Transverse colon (tissue), 3 donors: Measurements from ENCODE around the gene CFD.

Experiments used
- EP300 ChIP-seq: sonication (generic); formaldehyde crosslinking; IDR thresholded peaks from one replicate; pipeline ENCODE4 v1.6.1; 2017; ENCODE audit warnings: antibody characterized with exemption, low read depth
- POLR2A ChIP-seq: fragments of 450-650 bp; IDR thresholded peaks from one replicate; pipeline ENCODE4 v1.6.1; 2016; ENCODE audit warnings: antibody characterized with exemption, mild to moderate bottlenecking, moderate library complexity
- POLR2AphosphoS5 ChIP-seq, 3 donors: sonication (generic); formaldehyde crosslinking; IDR thresholded peaks; one replicate each; pipeline ENCODE4 v1.6.1; 2016; ENCODE audit warnings: antibody characterized with exemption in 3 of 3

DNA sequence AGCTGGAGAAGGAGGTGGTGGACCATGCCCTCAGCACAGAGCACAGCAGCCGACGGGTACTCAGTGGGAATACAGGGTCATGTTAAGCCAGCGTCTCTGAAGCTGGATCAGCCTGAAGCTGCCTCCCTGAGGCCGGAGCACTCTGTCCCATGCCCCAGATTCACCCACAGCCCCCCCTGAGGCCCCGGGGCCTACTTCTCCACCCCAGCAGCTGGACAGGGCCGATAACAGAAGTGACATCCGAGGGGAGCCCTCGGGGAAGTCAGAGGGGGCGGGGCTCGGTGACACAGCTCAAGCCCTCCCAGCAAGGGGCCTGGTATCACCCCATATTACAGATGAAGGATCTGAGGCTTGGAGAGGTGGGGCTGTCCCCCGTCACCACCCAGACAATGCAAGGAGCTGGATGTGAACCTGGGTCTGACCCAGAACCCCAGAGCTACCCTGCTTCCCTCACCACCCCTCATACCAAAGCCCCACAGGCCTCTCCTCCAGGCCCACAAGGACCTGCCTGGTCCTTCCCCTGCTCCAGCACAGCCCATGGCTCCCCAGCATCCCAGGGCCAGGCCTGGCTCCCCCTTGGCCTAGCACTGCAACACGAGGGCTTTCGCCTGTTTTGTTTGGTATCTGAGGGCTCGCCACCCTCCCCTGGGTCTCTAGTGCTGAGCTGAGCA, 47.9 kb downstream of the CFD start:
- TF ChIP-seq EP300: no peak
- no peak for TF ChIP-seq POLR2A
- no peak for TF ChIP-seq POLR2AphosphoS5 (IDR thresholded peaks at IDR 0.05)
